ENCODE data around the gene ACTN4. TPM values are rescaled to one million over a fixed set of nuclear protein-coding genes. Genes with fewer than 3 reads are reported as not detected.
A peak's percentile ranks its signal among the peaks of the same experiment; 100 is the strongest.

The ACTN4 gene
- total RNA-seq, 4 donors from 2014 or later: 475 to 520 (median 507) TPM

DNA sequence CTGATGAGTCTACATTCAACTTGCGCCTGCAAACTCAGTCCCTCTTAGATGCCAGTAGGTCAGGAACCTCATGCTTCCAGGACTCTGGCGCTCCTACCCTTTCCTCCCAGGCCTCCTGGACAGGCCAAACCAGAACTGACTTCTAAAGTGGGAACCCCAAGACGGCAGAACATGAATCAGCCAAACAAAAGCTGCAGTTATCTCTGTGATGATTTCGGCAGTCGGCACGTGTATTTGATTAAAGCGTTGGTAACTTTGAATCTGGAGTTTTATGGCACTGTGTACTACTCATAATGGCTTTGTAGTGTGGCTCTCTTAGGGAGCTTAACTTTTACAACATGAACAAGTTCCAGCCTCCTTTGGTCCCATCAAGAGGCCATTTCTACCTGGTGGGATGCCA is 13.7 kb downstream of the ACTN4 start:
- Histone ChIP-seq H3K36me3 (no peaks in the 10 kb centered on the region), H3K4me1 (peaks cover 99% of the 10 kb centered on the region), H3K4me3 (no peak overlapping the region), H3K27me3 (no peaks in the 10 kb centered on the region), H3K9me3 (no peaks in the 10 kb centered on the region), H3K27ac (peak overlapping the region; percentile 96)
- DNase-seq (ENCODE audit: low spot score in 2 of 2): no peak
- 43% methylated on average over 6 of the region's 7 CpGs for WGBS
- TF ChIP-seq, protein P1, sequence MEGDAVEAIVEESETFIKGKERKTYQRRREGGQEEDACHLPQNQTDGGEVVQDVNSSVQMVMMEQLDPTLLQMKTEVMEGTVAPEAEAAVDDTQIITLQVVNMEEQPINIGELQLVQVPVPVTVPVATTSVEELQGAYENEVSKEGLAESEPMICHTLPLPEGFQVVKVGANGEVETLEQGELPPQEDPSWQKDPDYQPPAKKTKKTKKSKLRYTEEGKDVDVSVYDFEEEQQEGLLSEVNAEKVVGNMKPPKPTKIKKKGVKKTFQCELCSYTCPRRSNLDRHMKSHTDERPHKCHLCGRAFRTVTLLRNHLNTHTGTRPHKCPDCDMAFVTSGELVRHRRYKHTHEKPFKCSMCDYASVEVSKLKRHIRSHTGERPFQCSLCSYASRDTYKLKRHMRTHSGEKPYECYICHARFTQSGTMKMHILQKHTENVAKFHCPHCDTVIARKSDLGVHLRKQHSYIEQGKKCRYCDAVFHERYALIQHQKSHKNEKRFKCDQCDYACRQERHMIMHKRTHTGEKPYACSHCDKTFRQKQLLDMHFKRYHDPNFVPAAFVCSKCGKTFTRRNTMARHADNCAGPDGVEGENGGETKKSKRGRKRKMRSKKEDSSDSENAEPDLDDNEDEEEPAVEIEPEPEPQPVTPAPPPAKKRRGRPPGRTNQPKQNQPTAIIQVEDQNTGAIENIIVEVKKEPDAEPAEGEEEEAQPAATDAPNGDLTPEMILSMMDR (IDR thresholded peaks at IDR 0.05): no peak
- TF ChIP-seq POLR2AphosphoS5 (IDR thresholded peaks at IDR 0.05) (no peak), EP300 (IDR thresholded peaks at IDR 0.05) (no peak), POLR2A (IDR thresholded peaks at IDR 0.05) (no peak)

DNA sequence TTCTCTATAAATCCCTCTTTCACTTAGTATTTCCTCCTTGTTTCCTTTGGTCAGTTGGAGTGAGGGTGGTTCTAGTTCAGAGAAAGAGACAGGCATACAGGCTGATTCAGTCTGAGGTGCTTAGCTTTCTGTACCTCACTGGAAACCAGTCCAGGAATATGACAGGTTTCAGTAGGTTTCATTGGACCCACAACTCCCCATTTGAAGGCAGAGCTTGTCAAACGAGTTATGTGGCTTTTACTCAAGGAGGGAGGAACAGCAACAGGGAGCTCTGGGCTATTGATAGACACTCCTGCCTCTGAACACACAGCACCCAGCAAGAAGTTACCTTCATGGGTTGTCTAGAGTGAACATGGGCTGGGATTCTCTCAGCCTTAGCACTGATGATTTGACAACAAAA is 14.5 kb downstream of the ACTN4 start:
- 46% methylated on average over 1 of the region's 1 CpG for WGBS
- H3K4me1 ChIP-seq: peaks cover 99% of the 10 kb centered on the region
- H3K27me3 ChIP-seq: no peaks in the 10 kb centered on the region
- no peaks in the 10 kb centered on the region for H3K36me3 ChIP-seq
- TF ChIP-seq, protein P1 (IDR thresholded peaks at IDR 0.05): no peak
- TF ChIP-seq EP300 (IDR thresholded peaks at IDR 0.05) (no peak), POLR2AphosphoS5 (IDR thresholded peaks at IDR 0.05) (peak; percentile 12 to 57 (median 55)), POLR2A (IDR thresholded peaks at IDR 0.05) (no peak)
- DNase-seq (ENCODE audit: low spot score in 2 of 2): no peak
- H3K27ac ChIP-seq: peak overlapping the region; percentile 96
- H3K4me3 ChIP-seq: peak overlapping the region; percentile 14
- no peaks in the 10 kb centered on the region for H3K9me3 ChIP-seq

DNA sequence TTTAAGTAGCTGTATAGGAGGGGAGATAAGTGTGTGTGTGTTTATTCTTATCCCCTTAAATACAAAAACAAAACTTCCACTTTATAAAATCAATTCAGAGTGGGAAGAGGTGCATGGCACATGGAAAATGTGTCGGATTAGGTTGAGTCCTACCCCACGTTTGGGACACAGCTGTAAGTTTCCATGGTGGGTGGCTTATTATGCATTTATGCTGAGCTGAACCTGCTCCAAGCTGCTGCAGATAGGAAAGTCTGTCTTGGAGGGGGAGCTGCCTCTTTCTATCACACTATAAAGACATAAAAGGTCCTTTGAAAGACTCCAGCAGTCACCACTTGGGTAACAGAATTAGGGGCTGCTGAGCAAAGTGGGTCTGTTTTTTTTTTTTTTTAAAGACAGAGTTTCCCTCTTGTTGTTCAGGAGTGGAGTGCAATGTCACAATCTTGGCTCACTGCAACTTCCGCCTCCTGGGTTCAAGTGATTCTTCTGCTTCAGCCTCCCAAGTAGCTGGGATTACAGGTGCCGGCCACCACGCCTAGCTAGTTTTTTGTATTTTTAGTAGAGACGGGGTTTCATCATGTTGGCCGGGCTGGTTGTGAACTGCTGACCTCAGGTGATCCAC is 15.2 kb downstream of the ACTN4 start:
- TF ChIP-seq POLR2AphosphoS5 (IDR thresholded peaks at IDR 0.05): no peak
- TF ChIP-seq POLR2A (IDR thresholded peaks at IDR 0.05): no peak
- TF ChIP-seq, protein P1 (IDR thresholded peaks at IDR 0.05): no peak
- no peak for TF ChIP-seq EP300 (IDR thresholded peaks at IDR 0.05)
- peak overlapping the region; percentile 14 for H3K4me3 ChIP-seq
- no peaks in the 10 kb centered on the region for H3K27me3 ChIP-seq
- peaks cover 99% of the 10 kb centered on the region for H3K4me1 ChIP-seq
- no peaks in the 10 kb centered on the region for H3K36me3 ChIP-seq
- H3K27ac ChIP-seq: peak overlapping the region; percentile 96
- WGBS: 66% methylated on average over 7 of the region's 7 CpGs
- no peak for DNase-seq (ENCODE audit: low spot score in 2 of 2)
- no peaks in the 10 kb centered on the region for H3K9me3 ChIP-seq

DNA sequence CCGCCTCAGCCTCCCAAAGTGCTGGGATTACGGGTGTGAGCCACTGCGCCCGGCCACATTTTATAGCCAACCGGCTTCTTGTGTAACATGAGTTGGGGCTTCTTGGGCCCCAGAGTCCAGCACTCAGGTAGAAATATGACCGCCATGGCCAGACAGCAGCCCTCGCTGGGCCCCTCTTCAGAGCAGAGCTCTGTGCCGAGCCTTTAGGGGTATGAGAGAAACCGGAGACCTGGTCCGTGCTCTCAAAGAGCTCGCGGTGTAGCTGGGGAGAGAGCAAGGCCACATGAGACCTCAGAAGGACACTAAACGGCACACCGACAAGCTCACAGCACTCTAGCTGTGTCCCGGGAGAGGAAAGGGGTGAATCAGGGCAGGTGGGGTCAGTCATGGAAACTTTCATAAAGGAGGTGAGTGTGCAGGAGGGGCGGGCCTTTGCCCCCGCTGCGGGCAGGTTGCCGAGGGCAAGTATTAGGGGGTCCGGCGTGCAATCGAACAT is 15.8 kb downstream of the ACTN4 start:
- WGBS: 92% methylated on average over 21 of the region's 22 CpGs
- Histone ChIP-seq H3K36me3 (no peaks in the 10 kb centered on the region), H3K27ac (peak overlapping the region; percentile 96), H3K4me1 (peaks cover 99% of the 10 kb centered on the region), H3K27me3 (no peaks in the 10 kb centered on the region), H3K4me3 (no peak overlapping the region), H3K9me3 (no peaks in the 10 kb centered on the region)
- no peak for TF ChIP-seq POLR2A (IDR thresholded peaks at IDR 0.05)
- TF ChIP-seq, protein P1 (IDR thresholded peaks at IDR 0.05): no peak
- no peak for TF ChIP-seq POLR2AphosphoS5 (IDR thresholded peaks at IDR 0.05)
- TF ChIP-seq EP300 (IDR thresholded peaks at IDR 0.05): no peak
- DNase-seq (ENCODE audit: low spot score in 2 of 2): no peak

DNA sequence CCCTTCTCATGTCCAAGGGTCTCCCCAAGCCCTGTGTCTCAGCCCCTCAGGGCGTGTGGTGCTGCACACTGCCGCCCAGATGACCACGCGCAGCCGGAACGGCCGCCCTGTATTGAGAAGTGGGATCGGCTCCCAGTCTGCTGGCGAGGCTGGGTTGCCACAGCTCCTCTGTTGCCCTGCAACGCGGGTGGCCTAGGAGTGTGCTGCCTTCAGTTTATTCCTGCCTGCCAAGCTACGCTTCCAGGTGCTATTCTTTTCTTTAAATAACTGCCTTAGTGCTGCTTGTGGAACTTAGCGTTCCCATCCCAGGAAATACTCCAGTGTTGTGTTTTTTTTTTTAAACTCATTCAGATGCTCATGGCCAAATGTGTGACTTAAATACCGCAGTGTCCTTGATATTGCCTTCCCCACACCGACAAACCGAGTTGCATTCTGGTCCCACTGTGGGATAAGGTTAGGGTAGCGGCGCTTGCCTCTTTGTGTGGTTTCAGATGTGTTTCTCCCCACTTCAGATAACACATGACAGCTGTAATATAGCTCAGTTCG is 16.6 kb downstream of the ACTN4 start:
- no peak for DNase-seq (ENCODE audit: low spot score in 2 of 2)
- H3K4me3 ChIP-seq: peak overlapping the region; percentile 8
- peak in 1 of 3 donors; percentile 22 for TF ChIP-seq POLR2AphosphoS5 (IDR thresholded peaks at IDR 0.05)
- TF ChIP-seq EP300 (IDR thresholded peaks at IDR 0.05): peak; percentile 54
- TF ChIP-seq, protein P1 (IDR thresholded peaks at IDR 0.05): no peak

More for the DNA sequence above, 16.6 kb downstream of the ACTN4 start:
- Histone ChIP-seq H3K9me3 (no peaks in the 10 kb centered on the region), H3K27ac (peak overlapping the region; percentile 96), H3K36me3 (no peaks in the 10 kb centered on the region), H3K27me3 (no peaks in the 10 kb centered on the region), H3K4me1 (peaks cover 93% of the 10 kb centered on the region)
- WGBS: 33% methylated on average over 10 of the region's 19 CpGs
